IMR-90 (cell line): ENCODE results near the gene MALAT1. TPM values are rescaled to one million over a fixed set of nuclear protein-coding genes. Genes with fewer than 3 reads are reported as not detected.

Experiments
- ATAC-seq: fragments of 200-7000 bp; cut with Tn5 transposase; 2 replicates; pipeline ENCODE4 v1.9.1; 2020; ENCODE audit warnings: low read depth, mild to moderate bottlenecking, moderate library complexity
- BruUV-seq: library from RNA; stranded (reverse); fragments of 400-500 nt; replicated peaks from 2 replicates; lab custom pipeline; 2021; lab: Mats Ljungman, UMichigan
- CTCF ChIA-PET: fragments of 300-600 bp; formaldehyde crosslinking; extraction: SDS; loops from one replicate; lab custom pipeline; 2021; ENCODE audit warnings: antibody characterized with exemption; lab: Yijun Ruan, JAX
- POLR2A ChIA-PET: fragments of 300-600 bp; sonication (Branson Sonifier 250); formaldehyde crosslinking; loops from one replicate; lab custom pipeline; 2022; ENCODE audit warnings: antibody characterized with exemption; ENCODE audit not compliant: unreplicated experiment; lab: Charles Lee
- DNase-seq: peaks from one replicate; pipeline ENCODE4 v3.0.0; 2013
- H2AFZ ChIP-seq: replicated peaks from 2 replicates; pipeline ENCODE3; 2013; ENCODE audit warnings: low read length, mild to moderate bottlenecking; ENCODE audit not compliant: poor library complexity
- H2AK5ac ChIP-seq: 2 replicates; pipeline ENCODE4 v1.6.1; 2013; ENCODE audit warnings: low read depth, low read length, inconsistent platforms
- H2AK9ac ChIP-seq: replicated peaks from 2 replicates; pipeline ENCODE3; 2013; ENCODE audit warnings: mild to moderate bottlenecking, low read depth, low read length, moderate library complexity; ENCODE audit not compliant: poor library complexity
- H2BK120ac ChIP-seq: 2 replicates; pipeline ENCODE4 v1.6.1; 2013; ENCODE audit warnings: low read depth, low read length, inconsistent platforms
- H2BK15ac ChIP-seq: 3 replicates; pipeline ENCODE4 v1.6.1; 2013; ENCODE audit warnings: low read depth, low read length, inconsistent platforms
- H2BK20ac ChIP-seq: 2 replicates; pipeline ENCODE4 v1.6.1; 2013; ENCODE audit warnings: low read depth, mild to moderate bottlenecking, inconsistent platforms, low read length, moderate library complexity
- H2BK5ac ChIP-seq: 2 replicates; pipeline ENCODE4 v1.6.1; 2013; ENCODE audit warnings: mild to moderate bottlenecking, low read depth, low read length, inconsistent platforms; ENCODE audit not compliant: poor library complexity, severe bottlenecking
- H3K14ac ChIP-seq: replicated peaks from 2 replicates; pipeline ENCODE4 v1.6.1; 2013; ENCODE audit warnings: low read depth, low read length, inconsistent platforms
- H3K18ac ChIP-seq: 2 replicates; pipeline ENCODE4 v1.6.1; 2013; ENCODE audit warnings: low read depth, low read length, control low read depth
- H3K23ac ChIP-seq: 2 replicates; pipeline ENCODE4 v1.6.1; 2013; ENCODE audit warnings: low read depth, low read length, inconsistent platforms
- H3K27ac ChIP-seq: 2 replicates; pipeline ENCODE4 v1.5.1; 2013; ENCODE audit warnings: mild to moderate bottlenecking, control low read depth, low read length; ENCODE audit not compliant: insufficient read depth
- H3K27me3 ChIP-seq: 2 replicates; pipeline ENCODE4 v1.6.1; 2013; ENCODE audit warnings: low read length; ENCODE audit not compliant: control insufficient read depth, insufficient read depth
- H3K36me3 ChIP-seq: 2 replicates; pipeline ENCODE4 v1.6.1; 2013; ENCODE audit warnings: low read length, mixed read lengths; ENCODE audit not compliant: control insufficient read depth, insufficient read depth
- H3K4ac ChIP-seq: 2 replicates; pipeline ENCODE4 v1.6.1; 2013; ENCODE audit warnings: low read depth, low read length, inconsistent platforms
- H3K4me1 ChIP-seq: 2 replicates; pipeline ENCODE4 v1.6.1; 2013; ENCODE audit warnings: low read length, mixed read lengths; ENCODE audit not compliant: control insufficient read depth, insufficient read depth
- H3K4me2 ChIP-seq: 2 replicates; pipeline ENCODE4 v1.6.1; 2013; ENCODE audit warnings: low read depth, mild to moderate bottlenecking, control low read depth, low read length, moderate library complexity
- H3K4me3 ChIP-seq: 2 replicates; pipeline ENCODE4 v1.5.1; 2013; ENCODE audit warnings: low read depth, mild to moderate bottlenecking, control low read depth, low read length, moderate library complexity; ENCODE audit not compliant: insufficient read depth
- H3K56ac ChIP-seq: 2 replicates; pipeline ENCODE4 v1.6.1; 2013; ENCODE audit warnings: low read length, inconsistent platforms; ENCODE audit not compliant: insufficient read depth; ENCODE audit errors: extremely low read depth
- H3K79me1 ChIP-seq, 2 experiments: 2 replicates each; pipeline ENCODE4 v1.6.1; 2013; ENCODE audit warnings: low read length in 2 of 2, inconsistent platforms in 1 of 2, low read depth in 1 of 2
- H3K9ac ChIP-seq: 2 replicates; pipeline ENCODE4 v1.6.1; 2013; ENCODE audit warnings: low read depth, low read length, control low read depth
- H3K9me1 ChIP-seq: 2 replicates; pipeline ENCODE4 v1.6.1; 2013; ENCODE audit warnings: low read length, inconsistent platforms; ENCODE audit not compliant: insufficient read depth
- H3K9me3 ChIP-seq: 2 replicates; pipeline ENCODE4 v1.6.1; 2013; ENCODE audit warnings: low read length; ENCODE audit not compliant: control insufficient read depth, insufficient read depth
- H4K20me1 ChIP-seq: 2 replicates; pipeline ENCODE4 v1.6.1; 2013; ENCODE audit warnings: low read length, inconsistent platforms; ENCODE audit not compliant: insufficient read depth
- H4K5ac ChIP-seq: 2 replicates; pipeline ENCODE4 v1.6.1; 2013; ENCODE audit warnings: mild to moderate bottlenecking, low read depth, low read length, control low read depth
- H4K8ac ChIP-seq, 2 experiments: 2 replicates each; pipeline ENCODE4 v1.6.1; 2013; ENCODE audit warnings: low read depth in 2 of 2, low read length in 2 of 2, control low read depth in 1 of 2, inconsistent platforms in 1 of 2
- H4K91ac ChIP-seq: 2 replicates; pipeline ENCODE4 v1.6.1; 2013; ENCODE audit warnings: low read depth, low read length, inconsistent platforms; ENCODE audit not compliant: insufficient read depth
- BHLHE40 ChIP-seq: fragments of 150-350 bp; IDR thresholded peaks from 2 replicates; pipeline ENCODE4 v1.6.1; 2016; ENCODE audit warnings: mild to moderate bottlenecking, low read depth, low read length
- CEBPB ChIP-seq: IDR thresholded peaks from 2 replicates; pipeline ENCODE4 v1.6.1; 2012; ENCODE audit warnings: low read depth, low read length, improper control_type of control experiment
- CHD1 ChIP-seq: IDR thresholded peaks from 2 replicates; pipeline ENCODE4 v1.6.1; 2012; ENCODE audit warnings: low read depth, low read length, improper control_type of control experiment
- FOS ChIP-seq: fragments of 150-350 bp; IDR thresholded peaks from 2 replicates; pipeline ENCODE4 v1.6.1; 2016; ENCODE audit warnings: low read depth, low read length
- MAFK ChIP-seq: IDR thresholded peaks from 2 replicates; pipeline ENCODE4 v1.6.1; 2012; ENCODE audit warnings: low read depth, low read length, improper control_type of control experiment
- MAZ ChIP-seq: IDR thresholded peaks from 2 replicates; pipeline ENCODE4 v1.6.1; 2012; ENCODE audit warnings: low read depth, mild to moderate bottlenecking, low read length, improper control_type of control experiment, moderate library complexity, borderline replicate concordance
- MXI1 ChIP-seq: IDR thresholded peaks from 2 replicates; pipeline ENCODE4 v1.6.1; 2012; ENCODE audit warnings: low read depth, mild to moderate bottlenecking, low read length, moderate library complexity, borderline replicate concordance
- NFE2L2 ChIP-seq: fragments of 150-350 bp; IDR thresholded peaks from 2 replicates; pipeline ENCODE4 v1.6.1; 2016; ENCODE audit warnings: low read depth, mild to moderate bottlenecking, low read length
- POLR2A ChIP-seq: IDR thresholded peaks from 2 replicates; pipeline ENCODE4 v1.6.1; 2012; ENCODE audit warnings: mild to moderate bottlenecking, low read depth, low read length
- RAD21 ChIP-seq: IDR thresholded peaks from 2 replicates; pipeline ENCODE4 v1.6.1; 2012; ENCODE audit warnings: low read length, improper control_type of control experiment
- RCOR1 ChIP-seq: IDR thresholded peaks from 2 replicates; pipeline ENCODE4 v1.6.1; 2012; ENCODE audit warnings: mild to moderate bottlenecking, low read length, improper control_type of control experiment; ENCODE audit not compliant: insufficient replicate concordance
- RFX5 ChIP-seq: IDR thresholded peaks from 2 replicates; pipeline ENCODE4 v1.8.0; 2012; ENCODE audit warnings: low read depth, mild to moderate bottlenecking, low read length, moderate library complexity
- SMC3 ChIP-seq: fragments of 150-350 bp; IDR thresholded peaks from 2 replicates; pipeline ENCODE4 v1.6.1; 2016; ENCODE audit warnings: low read depth, mild to moderate bottlenecking, antibody characterized with exemption, low read length, moderate library complexity
- WGBS, 2 experiments: methylation state at CpG; one replicate each; pipeline versions ENCODE4 v1.1.5 to v1.1.7; 2013; ENCODE audit warnings: missing lambda C conversion rate in 2 of 2; ENCODE audit not compliant: insufficient read length in 1 of 2; ENCODE audit errors: extremely low coverage in 2 of 2; 5-methylcytosine and 5-hydroxymethylcytosine counted together
- dilution Hi-C: fragments of 300-500 bp; cut with HindIII; formaldehyde crosslinking; loops from one replicate; pipeline ENCODE4 v1.14.3; 2018; ENCODE audit warnings: low sequenced_read_pairs; ENCODE audit not compliant: unreplicated experiment
- in situ Hi-C: fragments of 300-500 bp; cut with MboI; formaldehyde crosslinking; loops from 3 replicates; pipeline ENCODE4 v1.14.3; 2019; ENCODE audit warnings: low sequenced_read_pairs, inconsistent platforms, mixed read lengths
- intact Hi-C: fragments of 100-400 bp; cut with micrococcal nuclease; formaldehyde crosslinking; loops from 2 replicates; pipeline ENCODE4 v1.10.0; 2022
- polyA plus RNA-seq, 3 experiments: library from polyadenylated mRNA; depleted of rRNA; stranded (reverse); fragments of >200 nt; gene quantifications; 2 replicates each; pipeline ENCODE4 v1.2.3, GENCODE V29; 2012; ENCODE audit warnings: low replicate concordance in 1 of 3
- total RNA-seq: library from RNA; depleted of rRNA; stranded (reverse); fragments of >200 nt; gene quantifications from 2 replicates; pipeline ENCODE4 v1.2.3, GENCODE V29; 2012
- TF ChIP-seq, protein P1 (sequence below): fragments of 150-350 bp; IDR thresholded peaks from 2 replicates; pipeline ENCODE4 v1.6.1; 2017; ENCODE audit warnings: mild to moderate bottlenecking, antibody characterized with exemption, low read length, low read depth
- TF ChIP-seq, protein P2 (sequence below): fragments of 150-350 bp; IDR thresholded peaks from 2 replicates; pipeline ENCODE4 v1.6.1; 2016; ENCODE audit warnings: low read depth, mild to moderate bottlenecking, low read length, moderate library complexity, borderline replicate concordance
- TF ChIP-seq, protein P3 (sequence below): conservative IDR thresholded peaks from 2 replicates; pipeline ENCODE4 v1.5.1; 2012; ENCODE audit warnings: mild to moderate bottlenecking, low read depth, low read length, improper control_type of control experiment

MALAT1 gene
- total and polyA plus RNA-seq, 2 of the 4 experiments (the other 2 are of a cell fraction), result 636 to 3,569 TPM

DNA sequence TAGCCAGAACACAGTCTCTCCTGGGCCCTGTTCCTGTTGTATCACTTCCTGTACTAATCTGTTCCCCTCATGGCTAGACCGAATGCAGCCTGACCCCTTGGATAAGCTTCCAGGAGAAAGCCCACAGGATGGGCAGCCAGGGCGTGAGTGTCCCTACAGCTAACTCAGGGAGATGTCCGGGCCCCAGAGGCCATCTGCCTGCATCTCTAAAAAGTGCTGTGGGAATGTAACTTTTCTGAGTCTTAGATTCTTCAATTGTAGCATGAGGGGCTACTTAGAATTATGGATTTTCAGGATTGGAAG, 7.7 kb upstream of the MALAT1 start:
- DNase-seq (no peak), ATAC-seq (no peak)
- H4K20me1 ChIP-seq, result no peaks in the 10 kb centered on the region; the same call in 1 of the 2 replicates
- no peaks in the 10 kb centered on the region for H3K9me3 ChIP-seq
- H4K5ac ChIP-seq, result peak overlapping the region; percentile 15
- ChIA-PET POLR2A (interaction anchor here (0.9 to 9.6 kb wide), 4 partner anchors 12 to 68 kb away, joined by 4 to 400 read pairs (median 17); partner anchors contain the start of genes MALAT1 and NEAT1), CTCF (interaction anchor here (1.0 to 2.4 kb wide), 2 partner anchors 10 to 12 kb away, joined by 3 to 11 read pairs; no protein-coding TSS in a partner anchor)
- H2AK5ac ChIP-seq, result peak overlapping the region; percentile 100
- H3K4me3 ChIP-seq, result no peak overlapping the region
- H3K4ac ChIP-seq, result peak overlapping the region; percentile 100
- peak overlapping the region; percentile 99 for H3K14ac ChIP-seq
- peak overlapping the region; percentile 95 for H2BK15ac ChIP-seq
- peaks cover 23% of the 10 kb centered on the region for H3K9me1 ChIP-seq
- no peaks in the 10 kb centered on the region for H3K27me3 ChIP-seq
- peak overlapping the region; percentile 96 for H4K91ac ChIP-seq
- 60% methylated on average over 1 of the region's 3 CpGs; no CpG with 5 or more reads in 1 of the 2 experiments for WGBS, 2 experiments
- peaks cover 18 to 63% of the 10 kb centered on the region in 2 experiments for H3K79me1 ChIP-seq
- H3K27ac ChIP-seq, result peak overlapping the region; percentile 98
- peak overlapping the region; percentile 91 for H3K18ac ChIP-seq
- H2AFZ ChIP-seq, result peak overlapping the region; percentile 66
- H2AK9ac ChIP-seq, result peak overlapping the region; percentile 93
- no TSS peak for BruUV-seq
- peak overlapping the region; percentile 99 for H2BK120ac ChIP-seq
- peak overlapping the region; percentile 92 for H3K56ac ChIP-seq
- peak overlapping the region; percentile 98 for H2BK5ac ChIP-seq
- H3K4me2 ChIP-seq, result no peak overlapping the region
- TF ChIP-seq MAFK (no peak), SMC3 (no peak), MXI1 (no peak), FOS (no peak), RCOR1 (no peak), RAD21 (no peak), NFE2L2 (no peak), CEBPB (no peak), POLR2A (no peak), CHD1 (no peak), MAZ (no peak), RFX5 (no peak), BHLHE40 (no peak)
- TF ChIP-seq, protein P1, sequence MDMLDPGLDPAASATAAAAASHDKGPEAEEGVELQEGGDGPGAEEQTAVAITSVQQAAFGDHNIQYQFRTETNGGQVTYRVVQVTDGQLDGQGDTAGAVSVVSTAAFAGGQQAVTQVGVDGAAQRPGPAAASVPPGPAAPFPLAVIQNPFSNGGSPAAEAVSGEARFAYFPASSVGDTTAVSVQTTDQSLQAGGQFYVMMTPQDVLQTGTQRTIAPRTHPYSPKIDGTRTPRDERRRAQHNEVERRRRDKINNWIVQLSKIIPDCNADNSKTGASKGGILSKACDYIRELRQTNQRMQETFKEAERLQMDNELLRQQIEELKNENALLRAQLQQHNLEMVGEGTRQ, result no peak
- TF ChIP-seq, protein P2, sequence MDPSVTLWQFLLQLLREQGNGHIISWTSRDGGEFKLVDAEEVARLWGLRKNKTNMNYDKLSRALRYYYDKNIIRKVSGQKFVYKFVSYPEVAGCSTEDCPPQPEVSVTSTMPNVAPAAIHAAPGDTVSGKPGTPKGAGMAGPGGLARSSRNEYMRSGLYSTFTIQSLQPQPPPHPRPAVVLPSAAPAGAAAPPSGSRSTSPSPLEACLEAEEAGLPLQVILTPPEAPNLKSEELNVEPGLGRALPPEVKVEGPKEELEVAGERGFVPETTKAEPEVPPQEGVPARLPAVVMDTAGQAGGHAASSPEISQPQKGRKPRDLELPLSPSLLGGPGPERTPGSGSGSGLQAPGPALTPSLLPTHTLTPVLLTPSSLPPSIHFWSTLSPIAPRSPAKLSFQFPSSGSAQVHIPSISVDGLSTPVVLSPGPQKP, result no peak
- TF ChIP-seq, protein P3, sequence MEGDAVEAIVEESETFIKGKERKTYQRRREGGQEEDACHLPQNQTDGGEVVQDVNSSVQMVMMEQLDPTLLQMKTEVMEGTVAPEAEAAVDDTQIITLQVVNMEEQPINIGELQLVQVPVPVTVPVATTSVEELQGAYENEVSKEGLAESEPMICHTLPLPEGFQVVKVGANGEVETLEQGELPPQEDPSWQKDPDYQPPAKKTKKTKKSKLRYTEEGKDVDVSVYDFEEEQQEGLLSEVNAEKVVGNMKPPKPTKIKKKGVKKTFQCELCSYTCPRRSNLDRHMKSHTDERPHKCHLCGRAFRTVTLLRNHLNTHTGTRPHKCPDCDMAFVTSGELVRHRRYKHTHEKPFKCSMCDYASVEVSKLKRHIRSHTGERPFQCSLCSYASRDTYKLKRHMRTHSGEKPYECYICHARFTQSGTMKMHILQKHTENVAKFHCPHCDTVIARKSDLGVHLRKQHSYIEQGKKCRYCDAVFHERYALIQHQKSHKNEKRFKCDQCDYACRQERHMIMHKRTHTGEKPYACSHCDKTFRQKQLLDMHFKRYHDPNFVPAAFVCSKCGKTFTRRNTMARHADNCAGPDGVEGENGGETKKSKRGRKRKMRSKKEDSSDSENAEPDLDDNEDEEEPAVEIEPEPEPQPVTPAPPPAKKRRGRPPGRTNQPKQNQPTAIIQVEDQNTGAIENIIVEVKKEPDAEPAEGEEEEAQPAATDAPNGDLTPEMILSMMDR, result no peak
- in situ Hi-C loops (no loop called here), intact Hi-C loops (no loop called here), dilution Hi-C loops (no loop called here)
- peak overlapping the region; percentile 98 for H3K23ac ChIP-seq
- H2BK20ac ChIP-seq, result peak overlapping the region; percentile 76
- peaks cover 55% of the 10 kb centered on the region for H3K4me1 ChIP-seq
- peak overlapping the region; percentile 56 to 97 for H4K8ac ChIP-seq
- peak overlapping the region; percentile 56; the same call in 1 of the 2 replicates for H3K9ac ChIP-seq
- H3K36me3 ChIP-seq, result no peaks in the 10 kb centered on the region
